NCI-H748 treated with DMSO at 0.1 percent for 48 hours (cell line): ENCODE measurements around the gene ELFN1.

ENCODE experiments used
- DNase-seq: peaks from one replicate; lab custom pipeline; 2025; lab: John Stamatoyannopoulos, UW

ELFN1 gene

DNA sequence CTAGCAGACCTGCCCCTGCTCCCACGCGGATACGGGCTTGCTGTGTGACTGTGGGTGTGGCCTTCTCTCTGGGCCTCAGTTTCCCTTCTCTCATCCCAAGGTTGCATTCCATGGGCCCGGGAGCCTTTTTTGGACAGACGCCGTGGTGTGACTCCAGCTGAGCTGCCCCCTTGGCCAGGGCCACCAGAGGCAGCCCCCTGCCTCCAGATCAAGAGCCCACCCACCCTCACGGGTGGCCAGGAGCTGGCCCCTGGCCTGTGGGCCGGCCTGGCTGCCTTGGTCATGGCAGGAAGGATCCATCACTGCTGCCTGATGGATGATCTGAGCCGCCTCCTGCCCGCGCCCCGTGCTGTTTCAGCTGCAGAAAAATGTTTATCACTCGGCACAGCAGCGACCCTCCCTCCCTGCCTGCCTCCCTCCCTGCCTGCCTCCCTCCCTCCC, 27.8 kb upstream of the ELFN1 start:
- no peak for DNase-seq

DNA sequence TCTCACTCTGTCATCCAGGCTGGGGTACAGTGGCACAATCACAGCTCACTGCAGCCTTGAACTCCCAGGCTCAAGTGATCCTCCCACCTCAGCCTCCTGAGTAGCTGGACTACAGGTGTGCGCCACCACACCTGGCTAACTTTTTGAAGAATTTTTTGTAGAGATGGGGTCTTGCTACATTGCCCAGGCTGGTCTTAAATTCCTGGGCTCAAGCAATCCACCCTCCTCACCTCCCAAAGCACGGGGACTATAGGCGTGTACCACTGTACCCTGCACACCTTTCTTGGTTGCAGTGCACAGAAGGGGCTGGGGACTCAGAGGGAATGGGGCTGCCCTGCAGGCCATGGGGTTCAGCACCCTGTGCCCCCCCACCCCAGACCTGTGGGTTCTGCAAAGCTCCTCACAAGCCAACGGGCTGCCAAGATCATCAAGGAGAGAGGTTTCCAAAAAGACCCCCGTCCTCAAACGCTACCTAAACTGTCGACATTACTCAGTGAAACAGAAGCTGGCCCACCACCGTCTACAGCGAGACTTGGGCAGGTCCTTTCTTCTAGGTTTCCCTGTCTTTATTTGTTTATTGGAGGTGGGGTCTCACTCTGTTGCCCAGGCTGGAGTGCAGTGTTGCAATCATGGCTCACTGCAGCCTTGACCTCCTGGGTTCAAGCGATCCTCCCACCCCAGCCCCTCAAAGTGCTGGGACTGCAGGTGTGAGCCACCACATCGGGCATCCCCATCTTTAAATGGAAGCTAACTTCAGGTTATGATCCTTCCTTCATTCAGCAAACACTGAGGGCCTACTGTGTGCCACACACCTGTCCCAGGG, 26.6 kb upstream of the ELFN1 start:
- DNase-seq, result no peak

GRCh38 chr7:1644341-1645070, 25.6 kb upstream of the ELFN1 start:
- DNase-seq, result no peak

DNA sequence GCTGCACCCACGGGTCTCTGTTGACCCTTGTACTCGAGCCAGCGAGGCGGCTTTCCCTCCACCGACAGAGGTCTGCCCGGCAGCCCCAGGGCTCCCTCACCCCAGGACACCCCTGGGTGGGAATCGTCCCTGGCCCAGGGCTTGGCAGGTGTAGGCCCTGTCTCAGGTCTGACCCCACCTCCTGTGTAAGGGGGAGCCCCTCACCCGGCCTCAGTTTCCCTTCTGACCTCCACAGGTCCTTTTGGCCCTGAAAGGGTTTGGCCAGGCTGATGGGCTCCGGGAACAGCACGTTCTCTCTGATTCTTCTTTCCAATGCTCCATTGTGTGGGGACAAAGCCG, 25.0 kb upstream of the ELFN1 start:
- no peak for DNase-seq

DNA sequence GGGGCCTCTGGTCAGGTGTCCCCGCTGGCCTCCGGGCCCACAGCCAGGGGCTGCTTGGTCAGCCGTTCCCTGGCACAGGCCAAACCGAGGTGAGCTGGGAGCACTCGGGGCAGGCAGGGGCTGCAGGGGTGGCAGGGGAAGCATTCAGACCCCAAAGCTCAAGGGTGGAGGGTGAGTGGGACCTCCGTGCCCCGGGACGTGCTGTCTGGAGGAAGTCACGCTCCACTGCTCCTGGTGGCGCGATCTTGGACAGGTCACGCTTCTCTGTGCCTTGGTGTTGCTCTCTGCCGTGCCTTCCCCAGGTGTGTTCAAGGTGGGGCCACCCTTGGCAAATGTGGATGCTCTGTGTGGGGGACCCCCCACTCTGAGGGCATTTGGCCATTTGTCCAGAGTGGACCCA, 24.6 kb upstream of the ELFN1 start:
- no peak for DNase-seq

- DNase-seq, result no peak
These were observed 23.7 kb upstream of the ELFN1 start for GRCh38 chr7:1646391-1646790.

GRCh38 chr7:1646957-1647891, 22.9 kb upstream of the ELFN1 start:
- DNase-seq, result no peak

- DNase-seq, result no peak
These were observed 22.0 kb upstream of the ELFN1 start for GRCh38 chr7:1647961-1648672.

DNA sequence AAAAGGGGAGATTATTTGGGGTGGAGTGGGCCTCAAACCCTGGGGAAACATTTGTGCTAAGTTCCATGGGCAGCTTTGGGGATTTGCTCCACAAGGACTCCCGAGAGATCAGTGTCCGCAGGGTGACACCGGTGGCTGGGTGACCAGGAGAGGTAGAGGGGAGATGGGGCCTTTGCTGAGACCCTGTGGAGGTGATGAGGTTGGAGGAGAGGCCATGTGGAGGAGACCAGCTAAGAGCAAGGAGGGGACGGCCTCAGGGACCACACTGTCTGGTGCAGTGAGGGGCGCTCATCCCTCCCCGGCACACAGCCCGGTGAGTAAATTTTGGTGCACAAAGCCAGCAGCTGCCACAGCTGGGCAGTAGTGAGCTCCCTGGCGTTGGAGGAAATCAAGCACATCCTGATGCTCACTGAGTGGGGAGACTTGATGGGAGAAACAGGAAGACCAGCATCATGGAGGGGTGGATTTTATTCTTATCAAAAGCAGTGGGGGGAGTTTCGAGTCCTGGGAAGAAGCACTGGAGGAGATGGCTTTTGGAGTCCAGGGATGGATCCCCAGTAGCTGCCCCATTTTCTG, 20.2 kb upstream of the ELFN1 start:
- DNase-seq, result no peak

DNA sequence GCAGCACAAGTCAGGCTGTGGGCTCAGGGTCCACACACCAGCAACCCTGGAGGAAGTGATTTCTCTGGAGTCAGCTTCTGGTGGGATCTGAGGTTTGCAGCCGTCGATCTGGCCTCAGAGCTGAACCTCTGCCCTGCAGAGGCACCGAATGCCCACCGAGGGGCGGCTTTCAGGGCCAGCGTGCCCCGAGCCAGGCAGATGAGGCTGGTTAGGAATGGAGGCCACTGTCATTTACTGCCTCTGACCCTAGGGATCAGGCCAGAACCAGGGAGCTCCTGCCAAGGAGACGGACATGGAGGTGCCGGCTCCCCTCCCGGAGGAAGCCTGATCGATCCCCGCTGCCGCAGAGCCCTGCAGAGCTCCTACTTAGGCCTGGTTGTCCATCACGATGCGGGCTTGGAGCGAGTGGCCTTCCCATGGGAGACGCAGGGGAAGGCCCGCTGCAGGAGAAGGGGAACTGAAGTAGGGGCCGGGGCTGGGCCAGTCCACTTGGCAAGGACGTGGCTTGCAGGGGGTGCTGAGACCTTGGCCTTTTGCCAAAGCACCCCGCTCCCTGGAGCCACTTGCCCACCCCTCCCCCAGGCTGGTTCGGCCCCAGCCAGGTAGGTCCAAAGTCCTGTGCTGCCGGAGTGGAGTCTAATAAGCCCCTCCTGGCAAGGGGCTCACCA, 19.6 kb upstream of the ELFN1 start:
- DNase-seq, result no peak

DNA sequence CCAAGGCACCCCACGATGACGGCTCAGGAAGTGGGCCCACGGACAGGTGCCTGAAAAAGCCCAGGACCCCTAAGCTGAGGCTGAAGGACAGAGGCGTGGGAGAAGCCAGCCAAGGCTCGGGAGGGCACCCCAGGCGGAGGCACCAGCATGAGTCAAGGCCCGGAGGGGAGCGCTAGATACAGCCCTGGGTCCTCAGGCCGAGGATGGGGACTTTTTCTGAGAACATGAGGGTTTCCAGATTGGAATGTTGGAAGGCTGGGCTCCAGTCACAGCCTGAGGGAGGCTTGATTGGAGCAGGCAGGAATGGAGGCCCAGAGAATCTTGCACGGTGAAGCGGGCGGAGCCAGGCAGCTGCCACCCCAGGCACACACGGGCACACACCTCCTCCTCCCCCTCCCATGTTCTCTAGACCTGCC, 19.0 kb upstream of the ELFN1 start:
- no peak for DNase-seq

DNA sequence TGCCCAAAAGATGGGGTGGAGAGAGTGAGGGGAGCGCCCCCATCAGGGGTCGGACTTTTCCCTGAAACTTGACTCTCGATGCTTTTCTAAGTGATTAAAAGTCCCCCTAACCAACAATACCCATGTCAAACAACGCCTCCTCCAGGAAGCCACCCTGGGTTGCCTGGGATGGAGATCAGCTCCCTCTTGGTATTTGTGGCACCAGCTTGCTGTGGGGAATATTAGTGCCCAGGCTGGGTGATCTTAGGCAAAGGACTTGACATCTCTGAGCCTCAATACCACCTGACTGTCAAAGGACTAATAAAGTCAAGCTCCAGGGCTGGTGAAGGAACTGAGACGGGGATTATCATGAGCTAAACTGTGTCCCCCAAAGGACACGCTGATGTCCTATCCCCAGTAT, 18.2 kb upstream of the ELFN1 start:
- DNase-seq, result no peak

GRCh38 chr7:1653500-1653899, 16.6 kb upstream of the ELFN1 start:
- DNase-seq, result no peak

- DNase-seq, result no peak
These were observed 16.0 kb upstream of the ELFN1 start for GRCh38 chr7:1654111-1654510.

DNA sequence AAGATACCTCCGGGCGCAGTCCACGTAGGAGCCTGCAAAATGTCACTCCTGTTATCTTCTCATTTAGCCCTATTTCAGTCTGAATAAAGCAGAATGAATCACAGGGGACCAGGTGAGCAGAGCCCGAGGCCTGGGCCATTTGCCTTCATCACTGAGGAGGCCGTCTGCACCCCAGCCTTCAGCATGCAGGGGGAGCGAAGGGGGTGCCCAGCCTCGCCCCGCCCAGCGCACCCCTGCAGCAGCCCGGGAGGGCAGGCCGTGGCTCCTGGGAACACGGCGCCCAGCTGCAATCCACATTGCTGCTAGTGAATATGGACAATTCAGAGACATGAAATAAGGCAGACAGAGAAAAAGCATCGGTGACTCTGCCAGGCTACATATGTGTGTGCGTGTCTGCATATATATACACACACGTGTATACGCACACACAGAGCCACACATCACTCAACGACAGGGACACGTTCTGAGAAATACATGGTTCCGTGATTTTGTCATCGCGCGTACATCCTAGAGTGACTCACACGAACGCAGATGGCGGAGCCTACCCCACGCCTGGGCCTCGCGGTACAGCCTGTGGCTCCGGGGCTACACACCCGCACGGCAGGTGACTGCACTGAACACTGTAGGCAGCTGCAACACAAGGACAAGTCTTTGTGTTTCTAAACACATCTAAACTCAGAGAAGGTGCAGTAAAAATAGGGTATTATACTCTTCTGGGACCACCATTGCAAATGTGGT, 15.2 kb upstream of the ELFN1 start:
- no peak for DNase-seq

GRCh38 chr7:1659696-1660095, 10.4 kb upstream of the ELFN1 start:
- no peak for DNase-seq

- DNase-seq, result no peak
These were observed 8.6 kb upstream of the ELFN1 start for GRCh38 chr7:1661461-1661860.

GRCh38 chr7:1662101-1662500, 8.0 kb upstream of the ELFN1 start:
- no peak for DNase-seq

DNA sequence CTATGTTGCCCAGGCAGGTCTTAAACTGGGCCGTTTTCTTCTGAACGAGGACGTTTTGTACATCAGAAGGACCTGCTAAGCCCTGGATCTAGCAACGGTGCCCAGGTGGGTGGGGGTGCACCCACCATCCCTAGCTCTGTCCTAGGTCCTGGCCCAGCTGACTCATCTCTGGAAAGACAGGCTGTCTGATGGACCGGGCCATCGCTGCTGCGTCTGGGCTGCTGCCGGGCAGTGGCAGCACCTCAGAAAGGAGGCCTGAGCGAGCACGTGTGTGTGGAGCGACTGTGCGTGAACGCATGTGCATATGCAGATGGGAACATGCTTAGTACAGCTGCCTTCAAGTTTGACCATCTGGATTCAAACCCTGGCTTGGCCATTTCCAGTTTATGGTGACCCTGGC, 7.3 kb upstream of the ELFN1 start:
- no peak for DNase-seq

GRCh38 chr7:1663223-1663622, 6.9 kb upstream of the ELFN1 start:
- no peak for DNase-seq
